ENCODE measurements around the gene CRTC3.
"Not testable (repeated sequence)": the region's sequence is repeated elsewhere in the genome, so short reads cannot be mapped to it uniquely, and the experiment has no call there.

The CRTC3 gene

GRCh38 chr15:90666135-90666909 lies 136.6 kb downstream of the CRTC3 start:
- FAIRE-seq: no peak

DNA sequence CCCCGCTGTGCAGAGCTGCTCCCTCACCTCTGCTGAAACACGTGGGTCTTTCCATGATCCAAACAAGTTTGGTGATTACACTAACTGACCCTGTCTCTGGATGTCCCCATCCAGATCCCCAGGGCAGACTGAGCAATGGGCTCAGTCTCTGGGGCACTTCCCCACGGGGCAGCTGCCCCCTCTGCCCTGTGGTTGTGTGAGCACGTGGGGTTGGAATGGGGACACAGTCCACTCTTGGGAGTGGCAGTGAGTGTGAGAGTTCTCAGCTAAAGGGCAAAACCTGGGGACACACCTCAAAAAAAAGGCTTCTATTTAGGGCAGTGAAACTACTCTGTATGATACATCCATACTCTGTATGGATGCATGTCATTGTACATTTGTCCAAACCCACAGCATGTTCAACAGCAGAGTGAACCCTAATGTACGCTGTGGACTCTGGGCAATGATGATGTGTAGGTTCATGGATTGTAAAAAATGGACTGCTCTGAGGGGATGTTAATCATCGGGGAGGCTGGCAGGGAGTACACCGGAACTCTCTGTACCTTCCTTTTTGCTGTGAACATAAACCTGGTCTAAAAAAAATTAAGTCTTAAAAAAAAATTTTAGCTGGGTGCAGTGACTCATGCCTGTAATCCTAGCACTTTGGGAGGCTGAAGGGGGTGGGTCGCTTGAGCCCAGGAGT lies 137.5 kb downstream of the CRTC3 start:
- DNase-seq (ENCODE audit: extremely low spot score, insufficient read length, low read depth) (no peak), FAIRE-seq (peak; percentile 26)

More at GRCh38 chr15:90666135-90666909, 136.6 kb downstream of the CRTC3 start:
- no peak for DNase-seq (ENCODE audit: extremely low spot score, insufficient read length, low read depth)

GRCh38 chr15:90667755-90668345 lies 138.1 kb downstream of the CRTC3 start:
- not testable (repeated sequence) for DNase-seq (ENCODE audit: extremely low spot score, insufficient read length, low read depth)
- peak; percentile 51 for FAIRE-seq

- not testable (repeated sequence) for DNase-seq (ENCODE audit: extremely low spot score, insufficient read length, low read depth); FAIRE-seq
Observed at GRCh38 chr15:90670631-90671030, 140.9 kb downstream of the CRTC3 start.

GRCh38 chr15:90671216-90671615 lies 141.5 kb downstream of the CRTC3 start:
- FAIRE-seq (no peak), DNase-seq (ENCODE audit: extremely low spot score, insufficient read length, low read depth) (no peak)

- not testable (repeated sequence) for DNase-seq (ENCODE audit: extremely low spot score, insufficient read length, low read depth); FAIRE-seq
Observed at GRCh38 chr15:90673357-90673756, 143.6 kb downstream of the CRTC3 start.

- FAIRE-seq: no peak
Observed at GRCh38 chr15:90674476-90674875, 144.8 kb downstream of the CRTC3 start.

DNA sequence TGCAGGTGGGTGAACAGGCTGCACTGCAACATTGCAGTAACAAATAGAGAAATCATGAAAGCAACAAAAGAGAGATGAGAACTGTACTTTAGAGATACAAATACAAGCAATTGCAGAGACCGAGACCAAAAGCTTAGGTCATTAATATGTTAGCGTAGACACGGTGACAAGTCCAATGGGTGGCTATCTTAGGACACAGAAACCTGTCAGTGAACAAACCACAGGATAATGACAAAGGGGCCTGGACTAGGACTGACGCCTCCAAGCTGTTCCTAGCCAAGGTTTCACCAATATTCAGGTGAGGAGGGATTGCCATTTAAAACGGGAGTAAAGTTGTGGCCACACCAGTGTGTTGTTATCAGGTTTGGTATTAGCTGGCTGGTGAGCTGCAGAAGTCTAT lies 145.7 kb downstream of the CRTC3 start:
- FAIRE-seq: no peak
- DNase-seq (ENCODE audit: extremely low spot score, insufficient read length, low read depth): no peak

More at GRCh38 chr15:90674476-90674875, 144.8 kb downstream of the CRTC3 start:
- no peak for DNase-seq (ENCODE audit: extremely low spot score, insufficient read length, low read depth)

- DNase-seq (ENCODE audit: extremely low spot score, insufficient read length, low read depth) (no peak), FAIRE-seq (no peak)
Observed at GRCh38 chr15:90677807-90678790, 148.4 kb downstream of the CRTC3 start.

DNA sequence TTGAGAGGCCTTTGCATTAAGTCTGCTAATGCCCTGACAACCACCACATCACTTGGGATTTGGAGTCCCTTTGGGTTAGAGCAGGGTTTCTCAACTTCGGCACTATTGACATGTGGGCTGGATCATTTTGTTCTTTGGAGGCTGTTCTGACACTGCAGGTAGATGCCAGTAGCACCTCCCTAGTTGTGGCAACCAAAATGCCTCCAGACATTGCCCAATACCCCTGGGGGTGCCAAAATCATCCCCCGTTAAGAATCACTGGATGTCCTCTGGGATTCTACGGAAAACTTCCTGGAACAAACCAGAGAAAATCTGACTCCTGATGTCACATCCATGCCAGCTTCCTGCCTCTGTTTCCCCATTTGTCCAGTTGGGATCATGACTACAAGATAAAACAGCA lies 150.2 kb downstream of the CRTC3 start:
- DNase-seq (ENCODE audit: extremely low spot score, insufficient read length, low read depth) (no peak), FAIRE-seq (no peak)

GRCh38 chr15:90680371-90680935 lies 150.7 kb downstream of the CRTC3 start:
- FAIRE-seq (no peak), DNase-seq (ENCODE audit: extremely low spot score, insufficient read length, low read depth) (no peak)

DNA sequence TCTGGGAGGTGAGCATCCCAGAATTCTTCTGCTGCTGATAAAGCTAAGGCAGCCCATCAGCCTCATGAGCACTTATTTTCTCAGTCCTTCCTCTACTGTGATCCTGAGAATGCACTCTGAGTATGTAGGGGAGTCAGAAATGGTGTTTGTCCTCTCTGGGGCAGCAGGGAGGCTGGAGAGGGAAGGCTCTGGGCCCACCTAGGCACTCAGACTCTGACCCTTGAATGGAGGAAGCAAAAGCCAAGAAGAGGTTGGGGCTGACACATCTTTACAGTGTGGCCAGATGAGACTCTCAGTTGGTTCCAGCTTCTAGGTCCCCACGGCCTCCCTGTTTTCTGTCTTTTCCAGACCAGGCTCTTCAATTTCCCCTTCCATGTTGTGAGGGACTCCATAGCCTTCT lies 151.3 kb downstream of the CRTC3 start:
- FAIRE-seq: no peak
- no peak for DNase-seq (ENCODE audit: extremely low spot score, insufficient read length, low read depth)

DNA sequence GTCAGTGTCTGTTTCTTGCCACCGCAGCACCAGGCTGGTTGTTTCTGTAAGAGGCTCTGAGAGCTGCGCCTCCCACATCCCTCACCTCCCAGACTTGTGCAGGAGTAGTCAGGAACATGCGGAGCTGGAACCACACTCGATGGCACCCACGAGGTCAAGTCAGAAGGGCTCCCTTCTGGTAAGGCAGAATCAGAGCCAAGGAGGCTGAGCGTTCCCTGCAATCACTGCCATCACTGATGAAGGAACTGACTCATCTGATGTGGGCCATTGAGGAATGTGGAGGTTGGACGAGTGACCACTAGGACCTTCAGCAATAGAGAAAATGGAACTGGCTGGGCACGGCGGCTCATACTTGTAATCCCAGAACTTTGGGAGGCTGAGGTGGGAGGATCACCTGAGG lies 151.8 kb downstream of the CRTC3 start:
- DNase-seq (ENCODE audit: extremely low spot score, insufficient read length, low read depth): no peak
- no peak for FAIRE-seq

DNA sequence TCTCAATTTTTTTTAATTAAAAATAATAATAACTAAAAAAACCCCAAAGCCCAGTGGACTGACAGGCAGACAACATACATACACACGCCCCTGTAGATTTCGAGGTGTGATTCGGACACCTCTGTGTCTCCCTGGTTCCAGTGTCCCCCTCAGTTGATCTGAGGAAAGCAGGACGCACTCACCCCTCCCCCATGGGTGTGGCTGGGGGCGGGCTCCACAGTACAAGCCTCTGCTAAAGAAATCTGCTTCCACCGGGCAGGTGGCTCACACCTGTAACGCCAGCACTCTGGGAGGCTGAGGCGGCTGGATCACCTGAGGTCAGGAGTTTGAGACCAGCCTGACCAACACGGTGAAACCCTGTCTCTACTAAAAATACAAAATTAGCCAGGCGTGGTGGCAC lies 153.6 kb downstream of the CRTC3 start:
- FAIRE-seq: no peak

GRCh38 chr15:90683876-90684275 lies 154.2 kb downstream of the CRTC3 start:
- DNase-seq (ENCODE audit: extremely low spot score, insufficient read length, low read depth): no peak
- no peak for FAIRE-seq

More for the DNA sequence above, 153.6 kb downstream of the CRTC3 start:
- DNase-seq (ENCODE audit: extremely low spot score, insufficient read length, low read depth): no peak

GRCh38 chr15:90684281-90684680 lies 154.6 kb downstream of the CRTC3 start:
- no peak for DNase-seq (ENCODE audit: extremely low spot score, insufficient read length, low read depth)
- FAIRE-seq: no peak

DNA sequence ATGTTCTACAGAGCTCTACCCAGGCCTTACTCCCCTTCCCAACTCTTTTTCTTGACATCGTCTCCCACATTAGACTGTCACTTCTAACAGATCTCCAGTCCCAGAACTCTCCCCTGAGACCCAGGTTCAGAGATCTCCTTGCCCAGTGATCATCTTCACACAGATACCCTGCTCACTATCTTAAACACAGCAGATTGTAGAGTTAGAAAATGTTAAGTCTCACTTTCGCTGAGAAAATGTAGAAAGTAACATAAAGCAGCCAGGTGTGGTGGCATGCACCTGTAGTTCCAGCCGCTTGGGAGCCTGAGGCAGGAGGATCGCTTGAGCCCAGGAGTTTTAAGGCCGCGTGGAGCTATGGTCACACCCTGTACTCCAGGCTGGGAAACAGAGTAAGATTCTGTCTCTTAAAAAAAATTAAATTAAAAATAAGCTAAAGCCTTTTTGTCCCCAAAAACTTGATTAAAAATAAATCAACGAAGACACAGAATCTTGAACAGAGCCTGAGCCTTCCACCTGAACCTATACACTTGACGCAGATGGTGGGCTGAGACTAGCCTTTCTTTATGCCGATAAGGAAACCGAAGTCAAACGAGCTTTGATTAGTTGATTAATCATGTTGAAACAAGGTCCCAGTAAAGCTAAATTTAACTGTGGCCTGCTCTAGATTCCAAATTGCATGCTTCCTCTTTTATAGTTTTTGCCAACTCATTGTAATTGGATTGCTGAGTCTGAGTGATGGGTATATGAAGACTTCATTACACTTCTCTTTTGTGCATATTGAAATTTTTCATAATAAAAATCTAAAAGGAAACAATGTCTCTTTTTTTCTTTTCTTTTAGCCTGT lies 156.1 kb downstream of the CRTC3 start:
- DNase-seq (ENCODE audit: extremely low spot score, insufficient read length, low read depth): no peak

GRCh38 chr15:90686435-90687218 lies 156.9 kb downstream of the CRTC3 start:
- FAIRE-seq: peak; percentile 92
- DNase-seq (ENCODE audit: extremely low spot score, insufficient read length, low read depth): no peak

More for the DNA sequence above, 156.1 kb downstream of the CRTC3 start:
- FAIRE-seq: peak; percentile 70

All from GM18507 (cell line).